Measurements from ENCODE around the gene SECISBP2.

DNA sequence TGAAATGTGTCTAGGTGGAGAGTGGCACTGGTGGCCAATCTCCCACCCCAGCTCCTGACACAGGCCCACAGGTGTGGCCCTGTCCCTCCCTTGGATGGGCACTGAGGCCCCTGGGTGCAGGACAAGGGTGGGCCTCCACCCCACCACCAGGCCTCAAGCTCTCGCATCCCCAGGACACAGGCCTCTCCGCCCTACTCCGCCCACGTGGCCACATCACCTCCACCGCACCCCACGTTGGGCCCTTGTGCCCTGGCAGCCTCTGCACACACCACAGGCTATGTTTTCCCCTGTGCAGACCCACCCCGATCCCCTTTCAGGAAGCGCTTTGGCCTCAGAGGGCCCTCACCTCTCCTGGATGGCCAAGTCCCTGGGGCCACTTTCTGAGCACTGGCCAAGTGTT, 54.7 kb downstream of the SECISBP2 start:
- TF ChIP-seq TAF1 (IDR thresholded peaks at IDR 0.05; ENCODE audit: borderline replicate concordance, insufficient read depth, low read length) (no peak), SIN3A (IDR thresholded peaks at IDR 0.05; ENCODE audit: borderline replicate concordance, insufficient read depth, low read length) (no peak), FOXP2 (optimal IDR thresholded peaks at IDR 0.05; ENCODE audit: borderline replicate concordance, extremely low read depth, extremely low read length, insufficient read depth) (no peak), POLR2AphosphoS5 (IDR thresholded peaks at IDR 0.05; ENCODE audit: low read depth, low read length) (no peak)
- TF ChIP-seq, protein P1, sequence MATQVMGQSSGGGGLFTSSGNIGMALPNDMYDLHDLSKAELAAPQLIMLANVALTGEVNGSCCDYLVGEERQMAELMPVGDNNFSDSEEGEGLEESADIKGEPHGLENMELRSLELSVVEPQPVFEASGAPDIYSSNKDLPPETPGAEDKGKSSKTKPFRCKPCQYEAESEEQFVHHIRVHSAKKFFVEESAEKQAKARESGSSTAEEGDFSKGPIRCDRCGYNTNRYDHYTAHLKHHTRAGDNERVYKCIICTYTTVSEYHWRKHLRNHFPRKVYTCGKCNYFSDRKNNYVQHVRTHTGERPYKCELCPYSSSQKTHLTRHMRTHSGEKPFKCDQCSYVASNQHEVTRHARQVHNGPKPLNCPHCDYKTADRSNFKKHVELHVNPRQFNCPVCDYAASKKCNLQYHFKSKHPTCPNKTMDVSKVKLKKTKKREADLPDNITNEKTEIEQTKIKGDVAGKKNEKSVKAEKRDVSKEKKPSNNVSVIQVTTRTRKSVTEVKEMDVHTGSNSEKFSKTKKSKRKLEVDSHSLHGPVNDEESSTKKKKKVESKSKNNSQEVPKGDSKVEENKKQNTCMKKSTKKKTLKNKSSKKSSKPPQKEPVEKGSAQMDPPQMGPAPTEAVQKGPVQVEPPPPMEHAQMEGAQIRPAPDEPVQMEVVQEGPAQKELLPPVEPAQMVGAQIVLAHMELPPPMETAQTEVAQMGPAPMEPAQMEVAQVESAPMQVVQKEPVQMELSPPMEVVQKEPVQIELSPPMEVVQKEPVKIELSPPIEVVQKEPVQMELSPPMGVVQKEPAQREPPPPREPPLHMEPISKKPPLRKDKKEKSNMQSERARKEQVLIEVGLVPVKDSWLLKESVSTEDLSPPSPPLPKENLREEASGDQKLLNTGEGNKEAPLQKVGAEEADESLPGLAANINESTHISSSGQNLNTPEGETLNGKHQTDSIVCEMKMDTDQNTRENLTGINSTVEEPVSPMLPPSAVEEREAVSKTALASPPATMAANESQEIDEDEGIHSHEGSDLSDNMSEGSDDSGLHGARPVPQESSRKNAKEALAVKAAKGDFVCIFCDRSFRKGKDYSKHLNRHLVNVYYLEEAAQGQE (IDR thresholded peaks at IDR 0.05; ENCODE audit: insufficient read depth in 1 of 2, low read depth in 2 of 2, low read length in 2 of 2), result no peak
